Measurements from ENCODE around the gene S1PR5. TPM values are rescaled to one million over a fixed set of nuclear protein-coding genes. Genes with fewer than 3 reads are reported as not detected.
A peak's percentile ranks its signal among the peaks of the same experiment; 100 is the strongest.

S1PR5 gene
- total RNA-seq = 10 to 100 TPM; 34.9 to 64.0 (median 42.3) TPM

GRCh38 chr19:10517361-10517759, at the start of gene S1PR5:
Gene S1PR5 (minus strand): TSS chr19:10517447. CDS start chr19:10515011, 2,436 bp downstream.
- TF ChIP-seq CTCF (IDR thresholded peaks at IDR 0.05) (no peak), POLR2A (IDR thresholded peaks at IDR 0.05) (no peak)
- no peak for DNase-seq (ENCODE audit: low spot score in 2 of 2)
- 0 to 1% methylated on average over 1 to 37 of the region's 39 CpGs for WGBS, 2 donors
- H3K4me3 ChIP-seq (ENCODE audit: low read depth, poor library complexity, severe bottlenecking) = peak within 1 kb of the TSS; percentile 35
- intact Hi-C loops (cut with DNase I; ENCODE audit: low total_unique reads) = no loop called here

GRCh38 chr19:10566658-10567410, 49.6 kb upstream of the S1PR5 start:
- intact Hi-C loops (cut with DNase I; ENCODE audit: low total_unique reads) = no loop called here
- WGBS, 2 donors = 61 to 62% methylated on average over 18 to 19 of the region's 19 CpGs

GRCh38 chr19:10566408-10566657, 49.1 kb upstream of the S1PR5 start:
- 0 to 4% methylated on average over 4 of the region's 4 CpGs for WGBS, 2 donors
- TF ChIP-seq POLR2A (IDR thresholded peaks at IDR 0.05) (no peak), CTCF (IDR thresholded peaks at IDR 0.05) (no peak)

More at GRCh38 chr19:10566658-10567410, 49.6 kb upstream of the S1PR5 start:
- H3K4me3 ChIP-seq (ENCODE audit: low read depth, poor library complexity, severe bottlenecking) = no peak overlapping the region
- no peak for TF ChIP-seq POLR2A (IDR thresholded peaks at IDR 0.05)
- TF ChIP-seq CTCF (IDR thresholded peaks at IDR 0.05) = no peak
- no peak for DNase-seq (ENCODE audit: low spot score in 2 of 2)

GRCh38 chr19:10565567-10566407, 48.5 kb upstream of the S1PR5 start, which contains the start of gene KRI1:
Gene KRI1 (minus strand): TSS chr19:10566010. CDS start chr19:10565999, 11 bp downstream.
- WGBS, 2 donors = 0 to 2% methylated on average over 28 to 52 of the region's 94 CpGs
- peak within 1 kb of the TSS; percentile 74 for H3K4me3 ChIP-seq (ENCODE audit: low read depth, poor library complexity, severe bottlenecking)
- DNase-seq (ENCODE audit: low spot score in 2 of 2) = peak; percentile 97 to 100
- TF ChIP-seq CTCF (IDR thresholded peaks at IDR 0.05) = peak in 1 of 3 donors; percentile 32
- TF ChIP-seq POLR2A (IDR thresholded peaks at IDR 0.05) = no peak
- intact Hi-C loops (cut with DNase I; ENCODE audit: low total_unique reads) = no loop called here

More at GRCh38 chr19:10566408-10566657, 49.1 kb upstream of the S1PR5 start:
- DNase-seq (ENCODE audit: low spot score in 2 of 2) = no peak
- no peak overlapping the region for H3K4me3 ChIP-seq (ENCODE audit: low read depth, poor library complexity, severe bottlenecking)
- intact Hi-C loops (cut with DNase I; ENCODE audit: low total_unique reads) = no loop called here

GRCh38 chr19:10565028-10565566, 47.9 kb upstream of the S1PR5 start:
- TF ChIP-seq CTCF (IDR thresholded peaks at IDR 0.05) = no peak
- TF ChIP-seq POLR2A (IDR thresholded peaks at IDR 0.05) = no peak
- peak overlapping the region; percentile 74 for H3K4me3 ChIP-seq (ENCODE audit: low read depth, poor library complexity, severe bottlenecking)
- 8 to 9% methylated on average over 10 of the region's 10 CpGs for WGBS, 2 donors
- no peak for DNase-seq (ENCODE audit: low spot score in 2 of 2)
- intact Hi-C loops (cut with DNase I; ENCODE audit: low total_unique reads) = no loop called here

All from lower leg skin (tissue), 4 donors.